Measurements from ENCODE around the gene MRPL37. TPM values are rescaled to one million over a fixed set of nuclear protein-coding genes. Genes with fewer than 3 reads are reported as not detected.

MRPL37 gene
- total RNA-seq, 1 donor from 2014 or later = 80.0 TPM

- no peak overlapping the region for H2AFZ ChIP-seq (ENCODE audit: low read depth, low read length)
- H3K9ac ChIP-seq (ENCODE audit: low read length) = no peak overlapping the region
- Mint-ChIP-seq H3K4me1 (ENCODE audit: low read depth, unreplicated experiment) (peaks cover 41% of the 10 kb centered on the region), H3K36me3 (ENCODE audit: low read depth, unreplicated experiment) (peaks cover 22% of the 10 kb centered on the region), H3K4me3 (ENCODE audit: unreplicated experiment) (no peak overlapping the region), H3K27ac (ENCODE audit: unreplicated experiment) (peak overlapping the region; percentile 66), H3K27me3 (ENCODE audit: low read depth, unreplicated experiment) (no peaks in the 10 kb centered on the region), H3K9me3 (ENCODE audit: unreplicated experiment) (no peaks in the 10 kb centered on the region)
- H3K36me3 ChIP-seq (ENCODE audit: insufficient read depth, low read length) = no peaks in the 10 kb centered on the region
- no peaks in the 10 kb centered on the region for H4K20me1 ChIP-seq (ENCODE audit: insufficient read depth, low read length)
- DNase-seq (ENCODE audit: low read depth) = no peak
- H3K9me3 ChIP-seq (ENCODE audit: insufficient read depth, low read depth, low read length) = no peaks in the 10 kb centered on the region
- FAIRE-seq = no peak
- H3K27ac ChIP-seq (ENCODE audit: low read depth, low read length) = no peak overlapping the region
- H3K27me3 ChIP-seq (ENCODE audit: insufficient read depth, low read length) = no peaks in the 10 kb centered on the region
- H3K4me1 ChIP-seq (ENCODE audit: insufficient read depth, low read length) = peaks cover 23% of the 10 kb centered on the region
- no peaks in the 10 kb centered on the region for H3K79me2 ChIP-seq (ENCODE audit: insufficient read depth, low read length)
- H3K4me2 ChIP-seq (ENCODE audit: low read length) = no peak overlapping the region
- TF ChIP-seq CTCF (IDR thresholded peaks at IDR 0.05; ENCODE audit: insufficient read depth, low read depth, low read length) (no peak), EZH2 (IDR thresholded peaks at IDR 0.05; ENCODE audit: insufficient read depth, low read length) (no peak)
- H3K4me3 ChIP-seq (ENCODE audit: insufficient read depth, low read depth, low read length) = no peak overlapping the region
These were observed 49.0 kb downstream of the MRPL37 start for GRCh38 chr1:54248966-54249365.

DNA sequence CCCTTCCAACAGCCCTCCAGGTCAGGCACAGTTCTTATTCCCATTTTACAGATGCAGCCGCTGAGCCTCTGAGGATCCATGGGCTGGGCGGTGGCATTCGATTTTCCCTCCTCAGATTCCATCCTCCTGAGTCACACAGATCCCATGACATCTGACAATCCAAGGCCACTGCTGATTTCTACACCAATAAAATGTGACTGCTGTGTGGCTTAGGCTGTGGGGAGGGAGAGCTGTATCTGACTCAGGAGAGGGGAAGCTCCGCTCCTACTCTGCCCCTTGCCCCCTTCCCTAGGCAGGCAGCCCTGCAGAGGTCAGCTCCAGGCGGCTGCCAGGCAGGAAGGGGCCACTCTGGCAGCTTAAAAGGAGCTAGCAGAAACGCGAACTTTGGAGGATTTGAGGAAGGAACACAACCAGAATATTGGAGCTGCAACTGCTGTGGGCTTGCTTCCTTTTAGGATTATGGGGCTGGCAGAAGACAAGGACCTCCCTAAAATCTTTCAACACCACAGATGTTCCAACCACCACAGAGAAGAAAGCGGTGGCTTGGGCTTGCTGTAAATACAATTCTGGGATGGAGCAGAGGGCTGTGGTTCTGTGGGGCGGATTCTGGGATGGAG is 50.0 kb downstream of the MRPL37 start:
- TF ChIP-seq CTCF (IDR thresholded peaks at IDR 0.05; ENCODE audit: insufficient read depth, low read depth, low read length) (no peak), EZH2 (IDR thresholded peaks at IDR 0.05; ENCODE audit: insufficient read depth, low read length) (no peak)
- no peaks in the 10 kb centered on the region for H3K27me3 ChIP-seq (ENCODE audit: insufficient read depth, low read length)
- Mint-ChIP-seq H3K4me3 (ENCODE audit: unreplicated experiment) (peak overlapping the region; percentile 5), H3K27ac (ENCODE audit: unreplicated experiment) (peak overlapping the region; percentile 47), H3K4me1 (ENCODE audit: low read depth, unreplicated experiment) (peaks cover 41% of the 10 kb centered on the region), H3K9me3 (ENCODE audit: unreplicated experiment) (no peaks in the 10 kb centered on the region), H3K27me3 (ENCODE audit: low read depth, unreplicated experiment) (no peaks in the 10 kb centered on the region), H3K36me3 (ENCODE audit: low read depth, unreplicated experiment) (peaks cover 15% of the 10 kb centered on the region)
- no peak overlapping the region for H3K4me2 ChIP-seq (ENCODE audit: low read length)
- DNase-seq (ENCODE audit: low read depth) (peak; percentile 35), FAIRE-seq (no peak)
- peak overlapping the region; percentile 17 for H3K27ac ChIP-seq (ENCODE audit: low read depth, low read length)
- peaks cover 29% of the 10 kb centered on the region for H3K4me1 ChIP-seq (ENCODE audit: insufficient read depth, low read length)
- H3K36me3 ChIP-seq (ENCODE audit: insufficient read depth, low read length) = no peaks in the 10 kb centered on the region
- H3K9ac ChIP-seq (ENCODE audit: low read length) = no peak overlapping the region
- H2AFZ ChIP-seq (ENCODE audit: low read depth, low read length) = no peak overlapping the region
- no peaks in the 10 kb centered on the region for H3K9me3 ChIP-seq (ENCODE audit: insufficient read depth, low read depth, low read length)
- H3K4me3 ChIP-seq (ENCODE audit: insufficient read depth, low read depth, low read length) = no peak overlapping the region
- no peaks in the 10 kb centered on the region for H3K79me2 ChIP-seq (ENCODE audit: insufficient read depth, low read length)
- H4K20me1 ChIP-seq (ENCODE audit: insufficient read depth, low read length) = no peaks in the 10 kb centered on the region

- DNase-seq (ENCODE audit: low read depth) (no peak), FAIRE-seq (no peak)
- Mint-ChIP-seq H3K27ac (ENCODE audit: unreplicated experiment) (no peak overlapping the region), H3K27me3 (ENCODE audit: low read depth, unreplicated experiment) (no peaks in the 10 kb centered on the region), H3K4me3 (ENCODE audit: unreplicated experiment) (no peak overlapping the region), H3K36me3 (ENCODE audit: low read depth, unreplicated experiment) (peaks cover 12% of the 10 kb centered on the region), H3K9me3 (ENCODE audit: unreplicated experiment) (no peaks in the 10 kb centered on the region), H3K4me1 (ENCODE audit: low read depth, unreplicated experiment) (peaks cover 36% of the 10 kb centered on the region)
- TF ChIP-seq CTCF (IDR thresholded peaks at IDR 0.05; ENCODE audit: insufficient read depth, low read depth, low read length) (no peak), EZH2 (IDR thresholded peaks at IDR 0.05; ENCODE audit: insufficient read depth, low read length) (no peak)
- H3K79me2 ChIP-seq (ENCODE audit: insufficient read depth, low read length) = no peaks in the 10 kb centered on the region
- peaks cover 32% of the 10 kb centered on the region for H3K4me1 ChIP-seq (ENCODE audit: insufficient read depth, low read length)
- H3K27ac ChIP-seq (ENCODE audit: low read depth, low read length) = no peak overlapping the region
- no peaks in the 10 kb centered on the region for H3K36me3 ChIP-seq (ENCODE audit: insufficient read depth, low read length)
- no peaks in the 10 kb centered on the region for H3K27me3 ChIP-seq (ENCODE audit: insufficient read depth, low read length)
- no peak overlapping the region for H3K9ac ChIP-seq (ENCODE audit: low read length)
- no peak overlapping the region for H3K4me3 ChIP-seq (ENCODE audit: insufficient read depth, low read depth, low read length)
- no peaks in the 10 kb centered on the region for H3K9me3 ChIP-seq (ENCODE audit: insufficient read depth, low read depth, low read length)
- no peaks in the 10 kb centered on the region for H4K20me1 ChIP-seq (ENCODE audit: insufficient read depth, low read length)
- H3K4me2 ChIP-seq (ENCODE audit: low read length) = no peak overlapping the region
- no peak overlapping the region for H2AFZ ChIP-seq (ENCODE audit: low read depth, low read length)
These were observed 50.7 kb downstream of the MRPL37 start for GRCh38 chr1:54250670-54251069.

All from astrocyte (in vitro differentiated cells and primary cell).